Keratinocyte (primary cell): Measurements from ENCODE around the gene SCD. TPM values are rescaled to one million over a fixed set of nuclear protein-coding genes. Genes with fewer than 3 reads are reported as not detected.

Source experiments
- DNase-seq: peaks from one replicate; pipeline ENCODE4 v3.0.0-alpha.2; 2011; ENCODE audit warnings: low read depth, missing footprints, low spot score
- FAIRE-seq: peaks from 2 replicates; lab custom pipeline; 2011; peaks lifted over from hg19 to GRCh38; lab: Jason Lieb, UNC
- H2AFZ ChIP-seq: 2 replicates; pipeline ENCODE4 v1.6.0; 2012; ENCODE audit warnings: low read length, control low read depth, inconsistent platforms; ENCODE audit not compliant: control insufficient read depth
- H3K27ac ChIP-seq: 2 replicates; pipeline ENCODE4 v1.5.1; 2011; ENCODE audit warnings: low read length; ENCODE audit not compliant: control insufficient read depth, insufficient read depth
- H3K27me3 ChIP-seq: 3 replicates; pipeline ENCODE4 v1.6.0; 2011; ENCODE audit warnings: low read length; ENCODE audit not compliant: control insufficient read depth, insufficient read depth; ENCODE audit errors: extremely low read depth
- H3K36me3 ChIP-seq, 2 experiments: 2 replicates in 1 of 2; 3 replicates in 1 of 2; pipeline ENCODE4 v1.5.1; 2011; ENCODE audit warnings: low read length in 2 of 2, mild to moderate bottlenecking in 1 of 2; ENCODE audit not compliant: control insufficient read depth in 2 of 2, insufficient read depth in 2 of 2; ENCODE audit errors: extremely low read depth in 1 of 2
- H3K4me1 ChIP-seq: 3 replicates; pipeline ENCODE4 v1.5.1; 2011; ENCODE audit warnings: low read length; ENCODE audit not compliant: control insufficient read depth, insufficient read depth; ENCODE audit errors: extremely low read depth
- H3K4me2 ChIP-seq: 3 replicates; pipeline ENCODE4 v1.6.0; 2011; ENCODE audit warnings: low read depth, low read length; ENCODE audit not compliant: control insufficient read depth, insufficient read depth; ENCODE audit errors: extremely low read depth
- H3K4me3 ChIP-seq, 3 experiments: fragments of 200-600 bp in 1 of 3; sonication (generic) in 1 of 3; 2 replicates in 2 of 3; 3 replicates in 1 of 3; pipeline ENCODE4 v1.5.1; 2011 to 2016; ENCODE audit warnings: low read length in 3 of 3, mild to moderate bottlenecking in 3 of 3, control low read depth in 2 of 3, inconsistent platforms in 1 of 3, low read depth in 1 of 3, mixed read lengths in 1 of 3, mixed run types in 1 of 3, moderate library complexity in 1 of 3; ENCODE audit not compliant: control insufficient read depth in 2 of 3, insufficient read depth in 2 of 3; ENCODE audit errors: extremely low read depth in 1 of 3
- H3K79me2 ChIP-seq: 2 replicates; pipeline ENCODE4 v1.6.0; 2012; ENCODE audit warnings: low read length; ENCODE audit not compliant: control insufficient read depth, insufficient read depth
- H3K9ac ChIP-seq: 3 replicates; pipeline ENCODE4 v1.6.0; 2011; ENCODE audit warnings: low read length; ENCODE audit not compliant: control insufficient read depth, insufficient read depth; ENCODE audit errors: extremely low read depth
- H3K9me1 ChIP-seq: 3 replicates; pipeline ENCODE4 v1.6.0; 2011; ENCODE audit warnings: low read length; ENCODE audit not compliant: control insufficient read depth, insufficient read depth; ENCODE audit errors: extremely low read depth
- H3K9me3 ChIP-seq: 2 replicates; pipeline ENCODE4 v1.5.1; 2012; ENCODE audit warnings: low read depth, low read length; ENCODE audit not compliant: control insufficient read depth
- H4K20me1 ChIP-seq: 3 replicates; pipeline ENCODE4 v1.6.0; 2011; ENCODE audit warnings: low read length; ENCODE audit not compliant: control insufficient read depth, insufficient read depth; ENCODE audit errors: extremely low read depth
- EZH2 ChIP-seq: IDR thresholded peaks from one replicate; pipeline ENCODE4 v1.6.1; 2012; ENCODE audit warnings: inconsistent platforms, mild to moderate bottlenecking, low read length, moderate library complexity
- dilution Hi-C: fragments of 300-500 bp; cut with MboI; formaldehyde crosslinking; loops from one replicate; pipeline ENCODE4 v1.7.0; 2020; ENCODE audit warnings: low sequenced_read_pairs; ENCODE audit not compliant: extremely low pct_ligation_motif_present
- polyA plus RNA-seq, 5 experiments: library from polyadenylated mRNA; depleted of rRNA in 3 of 5; stranded (reverse) in 3 of 5; stranded (forward) in 1 of 5; unstranded in 1 of 5; fragments of >200 nt; gene quantifications; 1 replicate in 1 of 5; 2 replicates in 3 of 5; 3 replicates in 1 of 5; pipeline versions ENCODE4 v1.2.1 to v1.2.3, GENCODE V29; 2011 to 2012; ENCODE audit warnings: missing spikeins in 2 of 5, low read depth in 1 of 5, low replicate concordance in 1 of 5
- TF ChIP-seq, protein P1 (sequence below), 3 experiments: IDR thresholded peaks in 1 of 3; conservative IDR thresholded peaks in 1 of 3; optimal IDR thresholded peaks in 1 of 3; 2 replicates in 2 of 3; 3 replicates in 1 of 3; pipeline versions ENCODE3 to v1.5.1; 2011; ENCODE audit warnings: low read length in 3 of 3, mild to moderate bottlenecking in 3 of 3, moderate library complexity in 2 of 3, control low read depth in 1 of 3, inconsistent platforms in 1 of 3; ENCODE audit not compliant: insufficient read depth in 2 of 3; ENCODE audit errors: extremely low read depth in 1 of 3

Gene SCD
- polyA plus RNA-seq, 1 donor (not counting 4 experiments of a cell fraction or from before 2014, with no cell fraction given), result 1,275 TPM

DNA sequence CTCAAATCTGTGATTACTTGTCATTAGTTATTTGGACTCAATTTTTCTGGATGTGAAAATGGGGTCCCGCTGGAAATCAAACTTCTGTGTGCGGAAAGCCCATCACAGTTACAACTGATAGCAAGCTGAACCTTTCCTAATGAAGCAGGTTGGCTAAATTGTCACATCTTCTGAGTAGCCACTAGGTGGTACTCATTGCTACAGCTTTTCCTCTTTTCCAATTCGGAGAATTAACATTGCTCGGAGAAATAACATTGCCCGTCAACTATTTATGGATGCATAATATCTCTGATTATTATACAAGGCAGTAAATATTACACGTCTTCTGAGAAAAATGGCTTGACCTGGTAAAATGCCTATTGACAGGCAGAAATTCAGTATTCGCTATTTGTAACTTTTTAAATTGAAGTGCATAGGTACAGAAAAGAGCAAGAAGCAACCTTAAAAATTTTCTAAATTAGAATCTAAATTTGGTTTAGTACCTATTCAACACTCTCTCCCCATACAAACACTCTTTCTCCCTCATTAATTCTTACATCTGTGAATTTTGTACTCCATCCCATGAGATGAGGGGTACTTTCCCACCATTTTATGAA, 43.2 kb upstream of the SCD start:
- dilution Hi-C loops, result no loop called here
- no peak overlapping the region for H2AFZ ChIP-seq

DNA sequence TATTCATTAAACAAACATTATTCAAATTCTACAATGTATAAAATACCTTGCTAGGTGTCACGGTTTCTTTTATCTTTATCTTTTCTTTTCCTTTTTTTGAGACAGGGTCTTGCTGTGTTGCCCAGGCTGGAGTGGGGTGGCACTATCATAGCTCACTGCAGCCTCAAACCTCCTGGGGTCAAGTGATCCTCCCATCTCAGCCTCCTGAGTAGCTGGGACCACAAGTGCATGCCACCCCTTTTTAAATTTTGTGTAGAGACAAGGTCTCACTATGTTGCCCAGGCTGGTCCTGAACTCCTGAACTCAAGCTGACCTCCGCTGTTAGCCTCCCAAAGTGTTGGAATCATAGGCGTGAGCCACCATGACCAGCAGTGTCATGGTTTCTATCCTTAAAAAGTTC, 42.6 kb upstream of the SCD start:
- H3K9me3 ChIP-seq, result no peaks in the 10 kb centered on the region
- no peak for FAIRE-seq
- no peaks in the 10 kb centered on the region for H3K4me1 ChIP-seq
- H4K20me1 ChIP-seq, result no peaks in the 10 kb centered on the region
- no peaks in the 10 kb centered on the region for H3K9me1 ChIP-seq
- TF ChIP-seq, protein P1, sequence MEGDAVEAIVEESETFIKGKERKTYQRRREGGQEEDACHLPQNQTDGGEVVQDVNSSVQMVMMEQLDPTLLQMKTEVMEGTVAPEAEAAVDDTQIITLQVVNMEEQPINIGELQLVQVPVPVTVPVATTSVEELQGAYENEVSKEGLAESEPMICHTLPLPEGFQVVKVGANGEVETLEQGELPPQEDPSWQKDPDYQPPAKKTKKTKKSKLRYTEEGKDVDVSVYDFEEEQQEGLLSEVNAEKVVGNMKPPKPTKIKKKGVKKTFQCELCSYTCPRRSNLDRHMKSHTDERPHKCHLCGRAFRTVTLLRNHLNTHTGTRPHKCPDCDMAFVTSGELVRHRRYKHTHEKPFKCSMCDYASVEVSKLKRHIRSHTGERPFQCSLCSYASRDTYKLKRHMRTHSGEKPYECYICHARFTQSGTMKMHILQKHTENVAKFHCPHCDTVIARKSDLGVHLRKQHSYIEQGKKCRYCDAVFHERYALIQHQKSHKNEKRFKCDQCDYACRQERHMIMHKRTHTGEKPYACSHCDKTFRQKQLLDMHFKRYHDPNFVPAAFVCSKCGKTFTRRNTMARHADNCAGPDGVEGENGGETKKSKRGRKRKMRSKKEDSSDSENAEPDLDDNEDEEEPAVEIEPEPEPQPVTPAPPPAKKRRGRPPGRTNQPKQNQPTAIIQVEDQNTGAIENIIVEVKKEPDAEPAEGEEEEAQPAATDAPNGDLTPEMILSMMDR (optimal IDR thresholded peaks at IDR 0.05 in 1 of 3, IDR thresholded peaks at IDR 0.05 in 1 of 3, conservative IDR thresholded peaks at IDR 0.05 in 1 of 3; ENCODE audit: extremely low read depth in 1 of 3, insufficient read depth in 2 of 3, low read length in 3 of 3), result no peak
- TF ChIP-seq EZH2, result no peak
- H3K27me3 ChIP-seq, result peaks cover 8% of the 10 kb centered on the region
- H3K27ac ChIP-seq, result no peak overlapping the region
- no peak overlapping the region for H2AFZ ChIP-seq
- no peak for DNase-seq
- no peaks in the 10 kb centered on the region for H3K79me2 ChIP-seq
- no peaks in the 10 kb centered on the region for H3K36me3 ChIP-seq
- H3K4me2 ChIP-seq, result no peak overlapping the region
- dilution Hi-C loops, result no loop called here
- no peak overlapping the region for H3K4me3 ChIP-seq
- no peak overlapping the region for H3K9ac ChIP-seq

More for the DNA sequence above, 43.2 kb upstream of the SCD start:
- no peak overlapping the region for H3K4me3 ChIP-seq
- peaks cover 8% of the 10 kb centered on the region for H3K27me3 ChIP-seq
- TF ChIP-seq, protein P1 (optimal IDR thresholded peaks at IDR 0.05 in 1 of 3, IDR thresholded peaks at IDR 0.05 in 1 of 3, conservative IDR thresholded peaks at IDR 0.05 in 1 of 3; ENCODE audit: extremely low read depth in 1 of 3, insufficient read depth in 2 of 3, low read length in 3 of 3), result peak; percentile 47 to 68 (median 52)
- no peak for TF ChIP-seq EZH2
- H3K9ac ChIP-seq, result no peak overlapping the region
- DNase-seq (no peak), FAIRE-seq (peak; percentile 76)
- H4K20me1 ChIP-seq, result no peaks in the 10 kb centered on the region
- no peak overlapping the region for H3K27ac ChIP-seq
- H3K9me1 ChIP-seq, result no peaks in the 10 kb centered on the region
- H3K79me2 ChIP-seq, result no peaks in the 10 kb centered on the region
- no peaks in the 10 kb centered on the region for H3K36me3 ChIP-seq
- H3K9me3 ChIP-seq, result no peaks in the 10 kb centered on the region
- H3K4me1 ChIP-seq, result no peaks in the 10 kb centered on the region
- peak overlapping the region; percentile 9 for H3K4me2 ChIP-seq
